Keratinocyte (primary cell): ENCODE results near the gene IKZF1.

Experiments used
- CTCF ChIP-seq, 3 experiments: IDR thresholded peaks in 1 of 3; conservative IDR thresholded peaks in 1 of 3; optimal IDR thresholded peaks in 1 of 3; 2 replicates in 2 of 3; 3 replicates in 1 of 3; pipeline versions ENCODE3 to v1.5.1; 2011; ENCODE audit warnings: low read length in 3 of 3, mild to moderate bottlenecking in 3 of 3, moderate library complexity in 2 of 3, control low read depth in 1 of 3, inconsistent platforms in 1 of 3; ENCODE audit not compliant: insufficient read depth in 2 of 3; ENCODE audit errors: extremely low read depth in 1 of 3
- EZH2 ChIP-seq: IDR thresholded peaks from one replicate; pipeline ENCODE4 v1.6.1; 2012; ENCODE audit warnings: inconsistent platforms, mild to moderate bottlenecking, low read length, moderate library complexity

GRCh38 chr7:50450590-50451032 lies 146.1 kb downstream of the IKZF1 start:
- TF ChIP-seq EZH2 (no peak), CTCF (optimal IDR thresholded peaks at IDR 0.05 in 1 of 3, IDR thresholded peaks at IDR 0.05 in 1 of 3, conservative IDR thresholded peaks at IDR 0.05 in 1 of 3; ENCODE audit: extremely low read depth in 1 of 3, insufficient read depth in 2 of 3, low read length in 3 of 3) (no peak)
